SU-DHL-6 (cell line): ENCODE results near the gene EHMT2.

Experiments
- EZH2phosphoT487 ChIP-seq: fragments of 200-600 bp; sonication (generic), shearing (Covaris generic); conservative IDR thresholded peaks from 2 replicates; pipeline ENCODE4 v1.6.1; 2018; ENCODE audit warnings: mild to moderate bottlenecking, antibody characterized with exemption, low read length, moderate library complexity, mixed read lengths
- TF ChIP-seq, protein P1 (sequence below): fragments of 200-600 bp; sonication (generic); IDR thresholded peaks from one replicate; pipeline ENCODE4 v1.5.1; 2017; ENCODE audit warnings: antibody characterized with exemption, mild to moderate bottlenecking, low read length, moderate library complexity; ENCODE audit not compliant: insufficient read depth, poor library complexity, severe bottlenecking

DNA sequence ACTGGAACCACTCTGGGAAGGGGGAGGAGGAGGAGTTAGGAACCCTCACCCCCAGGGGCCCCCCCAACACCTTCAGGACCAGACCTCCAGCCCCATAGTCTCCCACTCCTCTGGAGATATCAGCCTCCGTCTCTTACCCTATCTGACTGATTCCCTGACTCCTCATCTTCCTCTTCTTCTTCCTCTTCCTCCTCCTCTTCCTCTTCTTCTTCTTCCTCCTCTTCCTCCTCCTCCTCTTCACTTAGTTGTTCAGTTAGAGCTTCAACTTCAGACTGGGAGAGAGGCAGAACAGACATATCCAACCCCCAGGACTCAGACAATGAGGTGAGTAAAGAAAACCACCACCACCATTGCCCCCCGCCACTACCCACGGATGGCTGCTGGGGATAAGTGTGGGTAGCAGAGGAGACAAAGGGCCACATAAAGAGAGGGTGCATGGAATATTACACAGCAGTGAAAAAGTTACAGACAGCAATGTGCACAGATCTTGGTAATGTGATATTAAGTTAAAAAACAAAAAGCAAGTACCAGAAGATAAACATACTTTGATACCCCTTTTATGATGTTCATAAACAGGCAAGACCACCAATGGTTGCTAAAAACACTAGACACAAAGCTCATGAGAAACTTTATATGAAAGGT lies 8.0 kb downstream of the EHMT2 start:
- TF ChIP-seq, protein P1, sequence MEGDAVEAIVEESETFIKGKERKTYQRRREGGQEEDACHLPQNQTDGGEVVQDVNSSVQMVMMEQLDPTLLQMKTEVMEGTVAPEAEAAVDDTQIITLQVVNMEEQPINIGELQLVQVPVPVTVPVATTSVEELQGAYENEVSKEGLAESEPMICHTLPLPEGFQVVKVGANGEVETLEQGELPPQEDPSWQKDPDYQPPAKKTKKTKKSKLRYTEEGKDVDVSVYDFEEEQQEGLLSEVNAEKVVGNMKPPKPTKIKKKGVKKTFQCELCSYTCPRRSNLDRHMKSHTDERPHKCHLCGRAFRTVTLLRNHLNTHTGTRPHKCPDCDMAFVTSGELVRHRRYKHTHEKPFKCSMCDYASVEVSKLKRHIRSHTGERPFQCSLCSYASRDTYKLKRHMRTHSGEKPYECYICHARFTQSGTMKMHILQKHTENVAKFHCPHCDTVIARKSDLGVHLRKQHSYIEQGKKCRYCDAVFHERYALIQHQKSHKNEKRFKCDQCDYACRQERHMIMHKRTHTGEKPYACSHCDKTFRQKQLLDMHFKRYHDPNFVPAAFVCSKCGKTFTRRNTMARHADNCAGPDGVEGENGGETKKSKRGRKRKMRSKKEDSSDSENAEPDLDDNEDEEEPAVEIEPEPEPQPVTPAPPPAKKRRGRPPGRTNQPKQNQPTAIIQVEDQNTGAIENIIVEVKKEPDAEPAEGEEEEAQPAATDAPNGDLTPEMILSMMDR = no peak
- TF ChIP-seq EZH2phosphoT487 = no peak
